GM18873 (cell line): ENCODE results near the gene CCDC146.
"Not testable (repeated sequence)": the region's sequence is repeated elsewhere in the genome, so short reads cannot be mapped to it uniquely, and the experiment has no call there.

Source experiments
- ATAC-seq: cut with Tn5 transposase; IDR thresholded peaks from one replicate; pipeline ENCODE4 v1.9.1; 2021; ENCODE audit warnings: mild to moderate bottlenecking, moderate library complexity, moderate number of reproducible peaks; ENCODE audit not compliant: unreplicated experiment, low FRiP score

The CCDC146 gene

DNA sequence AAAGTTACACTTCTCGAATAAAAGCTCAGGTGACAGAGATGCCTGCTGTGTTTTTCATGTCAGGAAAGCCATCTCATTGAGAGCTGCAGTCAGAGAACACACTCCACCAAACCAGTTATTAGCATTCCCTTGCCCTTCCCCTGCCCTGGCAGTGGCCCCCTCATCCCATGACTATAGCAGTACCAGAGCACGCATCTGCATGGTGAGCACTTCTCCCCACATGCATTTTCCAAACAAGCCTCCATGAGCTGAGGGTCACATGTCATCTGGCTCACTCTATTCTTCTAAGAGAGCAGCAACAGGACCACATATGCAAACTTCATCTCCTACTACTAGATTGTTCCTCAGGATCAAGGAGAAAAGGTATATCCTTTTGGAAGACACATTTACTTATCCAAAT, 119.7 kb downstream of the CCDC146 start:
- ATAC-seq = no peak

DNA sequence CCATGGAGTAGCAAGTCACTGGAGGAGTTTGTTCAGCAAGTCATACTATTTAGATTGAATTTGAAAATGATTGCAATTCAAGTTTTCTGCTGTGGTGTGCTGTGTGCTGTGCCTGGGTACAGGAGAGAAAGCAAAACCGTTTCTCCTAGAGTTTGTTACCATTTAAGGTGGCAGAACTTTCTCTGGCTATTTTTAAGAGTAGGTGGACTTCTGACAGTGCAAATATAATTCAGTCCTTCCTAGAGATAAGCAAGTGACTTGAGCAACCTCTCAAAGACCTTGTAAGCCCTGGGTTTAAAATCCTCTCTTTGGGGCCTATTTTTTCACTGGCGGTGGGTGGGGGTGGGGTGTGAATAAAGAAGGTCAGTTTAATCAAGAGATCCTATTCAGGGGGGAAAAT, 120.1 kb downstream of the CCDC146 start:
- no peak for ATAC-seq

DNA sequence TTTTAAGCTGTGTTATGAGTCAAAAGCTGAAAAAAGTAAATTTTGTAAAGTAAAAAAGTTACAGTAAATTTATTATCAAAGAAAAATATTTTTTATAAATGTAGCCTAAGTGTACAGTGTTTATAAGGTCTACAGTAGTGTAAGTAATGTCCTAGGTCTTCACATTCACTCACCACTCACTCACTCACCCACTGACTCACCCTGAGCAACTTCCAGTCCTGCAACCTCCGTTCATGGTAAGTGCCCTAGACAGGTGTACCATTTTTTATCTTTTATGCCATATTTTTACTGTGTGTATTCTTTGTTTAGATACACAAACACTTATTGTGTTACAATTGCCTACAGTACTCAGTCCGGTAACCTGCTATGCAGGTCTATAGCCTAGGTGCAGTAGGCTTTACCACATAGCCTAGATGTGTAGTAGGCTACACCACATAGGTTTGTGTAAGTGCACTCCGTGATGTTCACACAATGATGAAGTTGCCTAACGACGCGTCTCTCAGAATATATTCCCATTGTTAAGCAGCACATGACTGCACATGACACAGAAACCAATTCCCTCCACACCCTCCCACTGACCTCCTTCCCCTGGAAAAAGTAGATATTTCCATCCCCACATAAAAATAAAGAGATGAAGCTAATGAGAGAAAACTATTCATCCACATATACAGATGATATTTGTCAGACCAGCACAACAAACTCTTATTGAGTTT, 122.0 kb downstream of the CCDC146 start:
- no peak for ATAC-seq

DNA sequence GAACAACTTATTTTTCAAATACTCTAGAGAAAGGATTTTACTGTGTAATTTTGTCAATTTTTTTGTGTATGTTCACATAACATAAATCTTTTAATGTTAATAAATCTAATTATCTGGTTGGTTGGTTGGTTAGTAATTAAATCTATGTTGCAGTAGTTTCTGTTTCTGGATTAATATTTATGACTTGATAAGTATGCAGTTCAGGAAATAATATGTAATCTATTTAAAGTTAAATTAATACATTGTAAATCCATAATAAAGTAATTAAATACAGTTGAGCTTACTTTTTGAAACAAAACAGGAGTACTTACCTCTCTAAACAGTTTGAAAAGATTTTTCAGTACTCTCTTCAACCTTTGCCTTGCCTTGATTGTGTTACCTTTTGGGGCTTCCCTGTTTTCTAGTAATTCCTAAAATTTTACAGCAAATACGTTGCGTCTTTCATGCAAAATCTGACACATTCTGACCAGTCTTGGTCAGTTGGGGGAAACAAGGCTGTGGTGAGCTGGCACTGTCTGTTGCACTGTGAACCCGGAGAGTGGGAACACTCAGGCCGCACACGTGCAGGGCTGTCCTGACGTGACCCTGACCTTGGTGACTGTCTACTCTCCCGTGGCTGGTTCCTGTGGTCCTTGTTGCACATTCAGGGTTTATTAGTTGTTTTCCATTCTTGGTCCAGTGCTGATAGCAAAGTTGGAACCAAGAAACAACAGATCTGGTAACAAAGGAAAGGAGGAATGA, 122.8 kb downstream of the CCDC146 start:
- no peak for ATAC-seq

DNA sequence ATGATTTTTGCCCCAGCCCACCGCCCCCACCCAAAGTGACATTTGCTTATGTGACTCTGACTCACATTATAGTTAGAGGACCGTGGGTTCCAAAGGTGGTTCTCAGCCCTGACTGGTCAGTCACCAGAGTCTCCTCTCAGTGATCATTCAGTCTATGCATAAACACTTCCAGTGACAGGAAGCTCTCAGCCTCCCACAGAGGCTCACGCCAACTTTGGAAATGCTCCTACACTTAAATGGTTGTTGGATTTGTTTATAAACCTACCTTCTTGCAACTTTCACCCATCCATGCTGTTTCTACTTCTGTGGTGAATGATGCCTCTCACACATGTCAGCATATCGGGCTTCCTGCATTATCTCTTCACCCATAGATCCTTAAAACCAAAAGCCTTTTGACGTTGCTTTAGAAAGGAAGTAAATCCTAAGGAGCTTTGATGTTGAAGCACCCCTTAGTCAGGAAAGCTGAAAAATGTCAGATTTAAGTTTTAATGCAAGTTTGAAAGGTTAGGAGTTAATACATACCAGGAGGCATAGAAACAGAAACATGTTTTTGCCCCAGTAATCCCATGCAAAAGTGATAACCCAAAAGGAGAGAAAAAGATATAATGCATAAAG, 123.7 kb downstream of the CCDC146 start:
- no peak for ATAC-seq

DNA sequence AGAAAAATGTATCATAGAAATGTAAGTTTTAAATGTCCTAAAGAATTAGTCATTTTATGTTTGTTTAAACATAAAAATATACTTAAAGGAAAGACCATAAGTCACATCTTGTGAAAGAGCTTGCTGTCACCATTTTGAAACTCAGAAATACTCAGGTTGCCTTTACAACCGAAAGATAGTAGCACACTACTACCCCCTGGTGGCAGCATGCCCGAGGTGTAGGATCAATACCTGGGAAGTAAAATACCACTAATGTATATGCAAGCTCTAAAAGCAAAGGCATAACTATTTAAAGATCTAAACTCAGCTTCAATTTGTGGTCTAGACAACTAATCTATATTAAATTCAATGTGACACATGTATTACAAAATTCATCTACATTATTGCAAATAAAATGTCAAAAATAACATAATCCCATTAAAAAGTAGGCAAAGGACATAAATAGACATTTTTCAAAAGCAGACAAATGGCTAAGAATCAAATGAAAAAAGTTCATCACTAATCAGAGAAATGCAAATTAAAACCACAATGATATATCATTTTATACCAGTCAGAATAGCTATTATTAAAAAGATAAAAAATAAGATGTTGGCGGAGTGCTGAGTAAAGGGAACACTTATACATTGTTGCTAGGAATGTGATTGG, 124.9 kb downstream of the CCDC146 start:
- peak; percentile 77 for ATAC-seq

DNA sequence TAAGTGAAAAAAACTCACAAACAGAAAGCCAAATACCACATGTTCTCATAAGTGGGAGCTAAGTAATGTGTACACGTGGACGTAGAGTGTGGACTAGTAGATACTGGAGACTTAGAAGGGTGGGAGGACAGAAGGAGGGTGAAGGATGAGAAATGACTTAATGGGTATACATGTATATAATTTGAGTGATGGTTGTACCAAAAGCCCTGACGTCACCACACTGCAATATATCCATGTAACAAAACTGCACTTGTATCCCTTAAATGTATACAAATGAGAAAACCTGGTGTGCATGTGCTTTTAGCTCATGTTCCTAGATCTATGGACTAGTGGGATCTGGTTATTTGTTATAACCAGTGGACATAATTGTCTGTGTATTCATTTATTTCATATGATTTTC, 125.7 kb downstream of the CCDC146 start:
- ATAC-seq = no peak

DNA sequence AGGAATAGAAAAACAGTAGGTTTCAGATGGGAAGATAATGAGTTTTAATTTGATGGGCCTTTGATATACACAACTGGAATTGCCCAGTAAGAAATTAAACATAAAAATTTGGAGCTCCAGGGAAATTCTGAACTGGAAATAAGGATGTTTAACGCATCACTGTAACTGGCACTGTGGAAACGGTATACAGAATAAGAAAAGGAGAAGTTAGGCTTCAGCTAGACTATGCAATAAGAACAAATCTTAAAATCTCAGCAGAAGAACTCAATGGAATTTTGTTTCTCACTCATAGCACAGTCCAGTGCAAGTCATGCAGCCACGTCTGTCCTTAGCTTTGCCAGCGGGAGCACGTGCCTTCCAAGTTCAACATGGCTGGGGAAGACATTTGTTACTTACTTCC, 130.1 kb downstream of the CCDC146 start:
- no peak for ATAC-seq

DNA sequence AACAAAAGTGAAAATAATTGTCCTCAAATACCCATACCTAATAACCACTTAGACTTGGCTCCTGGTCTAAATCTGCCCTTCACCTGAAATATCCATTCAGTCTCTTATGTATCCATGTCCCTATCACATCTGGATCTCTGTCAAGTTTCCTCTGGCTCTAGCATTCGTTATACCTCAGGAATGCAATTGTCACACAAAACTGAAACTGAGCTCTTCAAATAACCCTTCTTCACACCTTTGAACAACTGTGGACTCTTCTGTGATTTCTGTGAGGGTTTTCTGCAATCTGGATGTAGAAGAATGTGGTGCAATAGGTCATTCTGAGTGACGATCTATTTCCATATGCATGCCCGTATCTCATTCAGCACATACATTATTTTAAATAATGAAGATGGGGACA, 130.7 kb downstream of the CCDC146 start:
- no peak for ATAC-seq

DNA sequence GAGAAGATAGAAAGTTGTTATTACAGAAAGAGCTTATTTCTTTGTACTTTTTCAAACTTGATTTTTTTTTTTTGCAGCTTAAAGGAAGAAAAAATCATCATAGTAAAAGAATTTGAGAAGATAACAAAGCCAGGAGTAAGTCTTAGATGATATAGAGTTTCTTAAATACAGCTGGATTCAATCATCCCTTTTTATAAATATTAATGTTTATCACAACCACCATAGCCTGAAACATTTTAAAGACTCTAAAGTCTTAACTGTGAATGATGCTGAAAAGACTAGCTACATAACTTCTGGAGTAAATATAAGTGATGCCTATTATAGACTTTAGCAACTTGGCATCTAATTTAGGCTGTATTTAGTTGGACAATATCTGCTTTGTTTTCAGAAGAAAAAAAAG, 132.0 kb downstream of the CCDC146 start:
- ATAC-seq = no peak

DNA sequence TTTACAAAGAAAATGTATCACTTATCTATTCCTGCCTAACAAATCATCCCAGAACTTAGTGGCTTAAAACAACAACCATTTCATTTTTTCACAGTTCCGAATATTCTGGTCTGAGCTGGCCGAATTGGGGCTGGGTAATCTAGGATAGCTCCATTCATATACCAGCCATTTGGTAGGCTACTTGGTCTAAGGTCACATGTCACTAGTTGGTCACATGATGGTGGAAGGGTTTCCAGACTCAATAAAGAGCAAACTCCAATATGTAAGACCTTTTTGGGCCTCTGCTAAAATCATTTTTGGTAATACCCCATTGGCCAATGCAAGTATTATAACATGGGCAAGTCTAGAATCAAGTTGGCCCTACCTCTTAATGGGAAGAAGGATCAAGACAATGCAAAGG, 132.5 kb downstream of the CCDC146 start:
- no peak for ATAC-seq

DNA sequence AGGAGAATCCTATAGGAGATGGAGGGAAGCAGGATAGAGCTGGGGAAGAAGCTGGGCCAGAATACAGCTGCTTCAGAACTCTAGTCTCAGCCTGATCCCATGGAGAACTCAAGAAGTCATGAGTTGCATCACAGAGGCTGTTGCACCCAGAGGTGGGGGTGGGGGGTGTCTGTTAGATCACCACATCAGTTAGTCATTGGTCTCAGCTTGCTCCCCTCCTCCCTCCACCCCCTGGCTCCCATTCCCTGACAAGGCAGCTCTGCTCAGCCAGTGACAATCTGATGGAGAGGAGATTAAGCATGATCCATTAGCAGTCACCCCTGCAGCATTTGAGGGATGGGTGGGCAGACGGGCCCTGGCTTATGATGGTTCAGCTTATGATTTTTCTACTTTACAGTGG, 135.6 kb downstream of the CCDC146 start:
- ATAC-seq = no peak

DNA sequence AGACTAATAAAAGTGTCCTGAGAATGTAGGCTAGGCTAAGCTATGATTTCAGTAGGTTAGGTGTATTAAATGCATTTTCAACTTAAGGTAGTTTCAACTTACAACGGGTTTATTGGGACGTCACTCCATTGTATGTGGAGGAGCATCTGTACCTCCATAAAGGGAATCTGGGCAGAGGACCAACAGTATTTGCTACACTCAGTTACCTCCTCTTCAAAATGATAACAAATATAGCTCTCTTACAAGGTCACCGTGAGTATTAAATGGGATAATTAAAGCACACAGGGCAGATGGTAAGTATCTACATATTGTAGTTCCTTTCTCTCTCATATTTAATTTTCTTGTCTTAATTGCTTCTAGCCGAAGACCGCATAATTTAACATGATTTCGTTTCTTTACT, 136.2 kb downstream of the CCDC146 start:
- no peak for ATAC-seq

DNA sequence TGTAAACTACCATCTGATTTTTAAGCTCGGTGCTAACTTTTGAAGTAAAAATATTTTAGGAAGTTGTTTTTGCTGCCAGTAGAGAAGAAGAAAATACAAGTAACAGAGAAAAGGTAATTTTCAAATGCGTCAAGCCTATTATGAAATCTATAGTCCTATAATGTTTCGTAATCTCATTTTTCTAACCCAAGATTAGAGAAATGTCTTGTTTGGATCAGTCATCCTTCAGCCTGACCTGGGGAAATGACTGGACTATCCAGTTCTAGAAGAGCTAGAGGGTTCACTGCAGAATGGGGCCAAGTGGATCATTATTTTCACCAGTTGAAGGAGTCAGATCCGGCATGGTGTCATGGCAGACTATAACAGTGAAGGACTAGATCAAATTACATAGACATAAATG, 139.9 kb downstream of the CCDC146 start:
- no peak for ATAC-seq

DNA sequence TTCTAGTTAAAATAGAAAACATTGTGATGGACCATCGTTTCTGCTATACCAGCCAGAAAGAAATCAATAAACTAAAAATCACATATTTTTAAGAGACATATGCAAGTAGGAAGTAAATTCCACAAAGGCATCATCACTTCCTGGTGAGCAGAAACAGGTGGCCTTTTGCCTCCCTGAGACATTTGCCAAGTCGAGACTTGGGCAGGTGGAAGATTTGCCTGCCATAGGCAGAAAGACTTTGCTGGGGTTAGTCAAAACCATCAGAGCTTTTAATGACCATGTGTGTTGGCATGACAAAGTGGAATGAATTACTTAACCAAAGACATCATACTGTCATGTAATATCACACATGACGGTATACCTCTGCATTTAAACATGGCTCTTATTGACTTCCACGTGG, 143.3 kb downstream of the CCDC146 start:
- no peak for ATAC-seq

DNA sequence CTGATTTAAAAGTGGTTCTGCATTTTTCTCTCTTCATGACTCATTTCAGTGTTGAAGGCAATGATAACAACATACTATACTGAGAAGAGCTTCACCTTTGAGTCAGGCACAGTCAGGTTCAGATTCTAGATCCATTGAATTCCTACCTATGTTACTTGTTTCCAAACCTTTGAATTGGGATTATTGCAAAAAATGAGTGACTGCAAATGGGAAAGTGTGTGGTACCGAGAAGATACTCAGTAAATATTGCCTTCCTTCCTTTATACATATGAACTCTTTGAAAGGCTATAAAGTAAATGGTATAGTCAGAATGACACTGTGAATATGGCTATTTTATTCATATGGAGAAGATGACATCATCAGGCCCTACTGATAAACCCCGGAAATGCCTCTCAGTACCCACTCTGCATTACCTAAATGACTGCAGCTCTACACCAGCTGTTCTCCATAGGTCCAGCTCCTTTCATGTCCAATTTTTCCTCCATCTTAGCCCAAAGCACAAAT, 143.9 kb downstream of the CCDC146 start:
- ATAC-seq = peak; percentile 88

DNA sequence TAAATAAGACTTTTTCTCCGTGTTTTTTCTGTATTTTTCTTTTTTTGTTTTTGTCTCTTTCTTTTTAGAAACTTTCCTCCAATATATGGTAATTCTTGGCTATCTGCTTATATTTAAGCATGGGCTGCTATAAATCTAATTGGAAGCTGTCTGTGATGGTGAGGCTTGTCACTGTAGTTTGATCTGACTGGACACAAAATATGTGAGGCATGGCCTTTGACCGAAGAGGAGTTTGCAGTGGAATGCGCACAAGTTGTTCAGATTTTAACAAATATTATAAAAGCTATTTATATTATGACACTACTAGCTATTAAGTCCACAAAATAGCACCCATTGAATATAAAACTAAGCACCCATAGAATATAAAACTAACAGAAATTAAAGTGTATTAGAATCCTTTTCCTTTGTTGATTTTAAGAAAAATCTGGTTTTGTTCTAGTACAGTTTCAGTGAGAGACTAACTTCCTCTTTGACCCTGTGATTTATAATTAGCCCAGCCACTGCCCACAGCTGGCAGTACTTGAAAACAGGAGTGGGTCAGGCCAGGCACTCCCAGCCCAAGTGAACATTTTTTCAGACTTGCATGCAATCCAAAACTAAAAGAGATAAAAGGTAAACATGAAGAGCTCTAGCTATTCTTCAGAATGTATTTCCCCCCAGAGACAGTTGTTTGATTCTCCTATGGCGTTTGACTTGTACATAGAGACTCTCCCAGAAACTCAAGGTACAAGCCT, 147.1 kb downstream of the CCDC146 start:
- ATAC-seq = peak; percentile 76

DNA sequence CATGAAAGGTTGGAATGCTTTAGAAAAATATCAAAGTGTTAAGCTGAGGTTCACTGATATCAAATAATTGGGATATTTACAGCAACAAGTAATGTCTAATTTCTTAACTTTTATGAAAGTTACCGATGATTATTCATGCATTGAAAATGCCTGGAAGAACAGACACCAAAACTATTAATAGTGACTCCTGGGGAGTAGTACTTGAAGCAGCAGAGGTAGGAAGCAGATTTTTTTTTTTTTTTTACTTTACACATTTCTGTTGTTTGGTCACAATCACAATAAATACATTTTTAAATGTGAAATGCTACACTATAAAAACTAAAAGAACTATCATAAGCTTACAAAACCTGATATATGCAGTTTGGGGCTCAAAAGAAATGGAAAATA, 147.7 kb downstream of the CCDC146 start:
- no peak for ATAC-seq

DNA sequence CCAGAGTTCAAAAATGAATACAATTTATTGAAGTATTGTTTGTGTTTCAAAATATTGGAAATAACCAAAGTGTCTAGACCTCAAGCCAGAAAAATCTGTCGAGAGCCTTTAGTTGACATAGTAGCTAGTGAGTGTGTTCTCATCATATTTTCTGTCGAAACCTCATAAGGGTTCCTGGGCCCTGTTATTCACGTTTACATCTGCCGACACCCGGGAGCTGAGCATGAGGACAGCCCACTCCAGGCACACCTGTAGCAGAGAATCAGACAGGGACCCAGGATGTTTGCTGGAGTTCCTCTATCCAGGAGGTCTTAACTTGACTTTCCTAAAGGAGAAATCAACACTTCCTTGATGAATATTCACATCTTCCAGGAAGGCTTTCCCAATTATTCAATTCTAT, 149.4 kb downstream of the CCDC146 start:
- no peak for ATAC-seq

DNA sequence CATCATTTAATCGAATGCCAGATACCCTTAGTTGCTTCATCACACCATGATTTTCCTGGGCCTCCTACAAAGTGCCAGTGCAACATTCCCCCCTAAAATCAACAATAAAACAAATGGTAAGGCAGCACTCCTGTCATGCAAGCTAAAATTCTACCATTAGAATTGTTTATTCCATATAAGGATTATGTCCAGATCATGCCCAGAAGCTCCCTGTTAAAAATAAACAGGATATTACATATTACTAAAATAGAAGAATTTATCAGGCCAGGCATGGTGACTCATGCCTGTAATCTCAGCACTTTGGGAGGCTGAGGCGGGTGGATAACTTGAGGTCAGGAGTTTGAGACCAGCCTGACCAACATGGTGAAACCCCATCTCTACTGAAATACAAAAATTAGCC, 153.2 kb downstream of the CCDC146 start:
- not testable (repeated sequence) for ATAC-seq
